HUDEP-2 (cell line): Measurements from ENCODE around the gene PNPLA7.
A peak's percentile ranks its signal among the peaks of the same experiment; 100 is the strongest.
"Not testable (repeated sequence)": the region's sequence is repeated elsewhere in the genome, so short reads cannot be mapped to it uniquely, and the experiment has no call there.

Experiments used
- DNase-seq, 76 experiments: peaks; one replicate each; lab custom pipeline; 2025; ENCODE audit not compliant: unreplicated experiment in 76 of 76; lab: John Stamatoyannopoulos, UW

The PNPLA7 gene

GRCh38 chr9:137550231-137550621, at the start of gene PNPLA7:
PNPLA7 (minus strand) TSS chr9:137550402; CDS start chr9:137550197, 205 bp downstream.
- peak in 73 of 76 experiments; percentile 11 to 90 (median 75) for DNase-seq

- DNase-seq = no peak
Measured at GRCh38 chr9:137598943-137599342, 48.7 kb upstream of the PNPLA7 start.

- not testable (repeated sequence) for DNase-seq
Measured at GRCh38 chr9:137596577-137596976, 46.4 kb upstream of the PNPLA7 start.

GRCh38 chr9:137593176-137593575, 43.0 kb upstream of the PNPLA7 start:
- no peak for DNase-seq

- DNase-seq = no peak
Measured at GRCh38 chr9:137592767-137593166, 42.6 kb upstream of the PNPLA7 start.

GRCh38 chr9:137590469-137591383, 40.5 kb upstream of the PNPLA7 start, which contains the start of gene ZMYND19:
ZMYND19 (minus strand) TSS chr9:137590512; CDS start chr9:137590263, 249 bp downstream.
- peak in 71 of 76 experiments; percentile 22 to 93 (median 79) for DNase-seq

- no peak for DNase-seq
Measured at GRCh38 chr9:137590123-137590468, 39.9 kb upstream of the PNPLA7 start.

GRCh38 chr9:137589441-137590122, 39.4 kb upstream of the PNPLA7 start:
- DNase-seq = peak in 1 of 76 experiments; percentile 9

- no peak for DNase-seq
Measured at GRCh38 chr9:137588891-137589290, 38.7 kb upstream of the PNPLA7 start.

GRCh38 chr9:137588311-137588710, 38.1 kb upstream of the PNPLA7 start:
- no peak for DNase-seq

- no peak for DNase-seq
Measured at GRCh38 chr9:137586854-137587253, 36.7 kb upstream of the PNPLA7 start.

GRCh38 chr9:137583957-137584356, 33.8 kb upstream of the PNPLA7 start:
- no peak for DNase-seq

- no peak for DNase-seq
Measured at GRCh38 chr9:137583347-137583746, 33.1 kb upstream of the PNPLA7 start.

- DNase-seq = peak in 7 of 76 experiments; percentile 12 to 32 (median 21)
Measured at GRCh38 chr9:137582286-137582860, 32.2 kb upstream of the PNPLA7 start.

GRCh38 chr9:137581361-137582285, 31.4 kb upstream of the PNPLA7 start:
- no peak for DNase-seq

GRCh38 chr9:137580954-137581322, 30.7 kb upstream of the PNPLA7 start:
- no peak for DNase-seq

GRCh38 chr9:137580209-137580953, 30.2 kb upstream of the PNPLA7 start:
- DNase-seq = no peak

- DNase-seq = no peak
Measured at GRCh38 chr9:137579259-137579604, 29.0 kb upstream of the PNPLA7 start.

- DNase-seq = peak in 73 of 76 experiments; percentile 38 to 96 (median 87)
Measured at GRCh38 chr9:137578518-137579258, 28.5 kb upstream of the PNPLA7 start, which contains the start of gene DPH7. DPH7 (minus strand) TSS chr9:137578925; CDS start chr9:137578777, 148 bp downstream.
